Activated CD4-positive, CD25-positive, alpha-beta regulatory T cell (primary cell): ENCODE measurements around the gene ADAMTS13.

ENCODE experiments used
- DNase-seq, 4 experiments: peaks; one replicate each; lab custom pipeline; 2025; lab: John Stamatoyannopoulos, UW

Gene ADAMTS13

DNA sequence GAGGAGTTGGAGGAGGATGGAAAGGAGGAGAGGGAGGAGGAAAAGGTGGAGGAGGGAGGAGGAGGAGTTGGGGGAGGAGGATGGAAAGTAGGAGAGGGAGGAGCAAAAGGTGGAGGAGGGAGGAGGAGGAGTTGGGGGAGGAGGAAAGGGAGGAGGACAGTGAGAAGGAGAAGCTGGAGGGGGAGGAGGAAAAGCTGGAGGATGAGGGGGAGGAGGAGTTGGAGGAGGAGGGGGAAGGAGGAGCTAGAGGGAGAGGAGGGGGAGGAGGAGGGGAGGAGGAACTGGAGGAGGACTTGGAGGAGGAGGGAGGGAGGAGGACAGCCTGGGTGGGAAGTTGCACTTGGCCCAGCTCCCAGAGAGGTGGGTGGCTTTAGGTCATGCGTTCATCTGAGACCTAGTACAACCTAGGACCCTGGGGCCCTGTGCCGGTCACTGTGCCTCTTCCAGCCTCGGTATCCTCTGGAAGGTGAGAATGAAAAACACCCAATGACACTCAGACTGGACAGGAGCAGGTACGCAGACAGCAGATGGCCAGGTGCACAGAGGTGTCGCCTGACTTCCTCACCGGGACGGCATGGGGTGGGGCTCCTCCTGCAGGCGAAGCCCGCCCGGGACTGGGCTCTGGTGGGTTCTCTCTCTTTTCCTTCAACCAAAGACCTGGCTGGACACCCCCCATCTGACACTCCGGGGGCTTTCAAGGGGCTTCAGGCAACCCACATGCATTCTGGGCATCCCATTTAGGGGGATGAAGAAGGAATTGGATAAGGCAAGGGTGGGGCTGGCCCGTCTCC is 68.9 kb downstream of the ADAMTS13 start:
- DNase-seq = no peak

DNA sequence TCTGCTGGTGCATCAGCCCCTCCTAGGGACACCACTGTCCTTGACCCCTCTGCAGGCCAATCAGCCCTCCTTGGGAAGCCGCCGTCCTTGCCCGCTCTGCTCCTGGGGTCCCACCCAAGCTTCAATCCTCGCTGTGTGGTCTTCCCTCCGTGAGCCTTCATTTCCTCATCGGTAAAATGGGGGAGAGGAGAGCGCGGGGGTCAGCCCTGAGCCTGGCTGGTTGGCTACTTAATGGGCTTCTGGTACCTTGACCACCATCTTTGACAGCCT is 69.4 kb downstream of the ADAMTS13 start:
- DNase-seq = no peak

DNA sequence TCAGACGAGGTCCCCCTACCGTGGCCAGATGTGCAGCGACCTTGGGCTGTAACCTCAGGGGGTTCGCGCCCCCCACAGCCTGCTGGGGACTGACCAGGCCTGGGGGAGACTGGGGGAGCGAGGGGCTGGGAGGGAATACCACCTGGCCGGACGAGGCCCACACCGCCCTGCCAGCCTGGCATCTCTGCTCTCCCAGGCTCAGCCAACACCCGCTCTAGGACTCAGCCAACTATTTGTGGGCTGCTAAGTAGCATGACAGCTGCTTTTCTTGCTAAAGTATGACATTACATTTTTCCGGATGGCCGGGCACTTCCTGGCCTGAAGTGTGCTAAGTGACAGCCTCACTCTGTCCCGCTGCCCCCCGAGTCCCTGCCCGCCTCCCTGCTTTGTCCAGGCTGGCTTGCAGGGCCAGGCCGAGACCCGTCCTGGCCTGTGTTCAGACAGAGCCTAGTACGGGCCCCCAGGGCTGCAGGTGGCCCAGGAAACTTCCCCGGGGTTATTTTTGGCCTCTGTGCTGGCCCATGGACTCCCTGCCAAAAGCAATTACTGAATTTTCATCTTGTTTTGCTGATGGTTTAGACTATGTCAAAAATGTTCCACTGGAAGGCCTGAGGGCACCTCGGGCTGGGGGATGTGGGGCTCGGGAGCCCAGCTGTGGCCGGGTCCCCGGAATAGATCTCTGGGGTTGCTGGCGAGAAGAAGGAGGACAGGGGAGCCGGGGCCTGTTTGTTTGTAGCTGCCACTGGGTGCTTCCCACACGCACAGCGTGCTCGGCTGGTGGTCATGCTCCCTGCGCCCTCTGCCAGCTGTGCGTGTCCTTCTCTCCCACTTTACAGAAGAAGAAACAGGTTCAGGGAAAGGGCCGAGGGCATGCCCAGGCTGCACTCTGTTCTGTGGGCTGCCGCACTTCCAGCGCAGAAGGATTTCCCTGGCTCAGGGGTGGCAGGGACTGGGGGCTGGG is 70.2 kb downstream of the ADAMTS13 start:
- DNase-seq = no peak

DNA sequence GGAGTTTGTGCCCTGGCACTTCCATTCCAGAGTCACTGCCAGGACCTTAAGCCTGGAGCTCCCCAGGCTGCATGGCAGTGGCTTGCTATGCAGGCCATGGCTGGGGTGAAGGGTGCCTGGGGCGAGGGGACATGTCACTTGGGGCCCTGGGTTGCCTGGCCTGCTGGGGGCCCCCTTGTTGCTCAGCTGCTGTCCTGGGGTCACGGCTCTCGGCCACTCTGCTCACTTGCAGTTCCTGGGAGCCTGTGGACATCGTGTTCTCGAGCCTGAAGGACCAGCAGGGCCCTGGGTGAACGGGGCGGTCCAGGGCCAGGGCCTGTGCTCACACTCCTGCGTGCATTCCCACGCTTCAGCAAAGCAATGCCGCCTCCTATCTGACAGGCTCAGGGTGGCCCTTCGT is 71.3 kb downstream of the ADAMTS13 start:
- no peak for DNase-seq

DNA sequence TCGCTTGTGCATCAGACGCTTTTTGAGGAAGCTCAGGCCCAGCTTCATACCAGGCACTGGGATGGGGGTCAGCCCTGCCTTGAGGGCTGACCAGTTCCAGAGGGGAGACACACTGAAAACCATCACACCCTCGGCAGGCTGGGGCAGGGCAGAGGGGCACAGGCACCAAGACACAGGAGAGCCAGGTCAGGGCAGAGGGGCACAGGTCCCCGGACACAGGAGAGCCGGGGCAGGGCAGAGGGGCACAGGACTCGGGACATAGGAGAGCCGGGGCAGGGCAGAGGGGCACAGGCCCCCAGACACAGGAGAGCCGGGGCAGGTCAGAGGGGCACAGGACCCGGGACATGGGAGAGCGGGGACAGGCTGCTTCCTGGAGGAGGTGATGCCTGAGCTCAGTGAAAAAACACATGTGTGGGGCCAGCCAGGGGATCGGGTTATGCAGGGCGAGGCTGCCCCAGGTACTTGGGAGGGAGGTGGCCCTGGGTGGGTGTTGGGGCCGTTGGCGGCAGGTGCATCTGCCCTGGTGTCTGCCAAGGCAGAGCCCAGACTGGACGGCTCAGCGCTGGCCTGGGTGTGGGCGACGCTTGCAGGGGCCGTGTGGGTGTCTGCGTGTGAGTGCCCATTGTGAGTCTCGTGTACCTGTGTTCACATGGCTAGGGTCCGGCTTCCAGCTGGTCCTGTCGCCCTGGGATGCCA is 71.8 kb downstream of the ADAMTS13 start:
- DNase-seq = no peak

DNA sequence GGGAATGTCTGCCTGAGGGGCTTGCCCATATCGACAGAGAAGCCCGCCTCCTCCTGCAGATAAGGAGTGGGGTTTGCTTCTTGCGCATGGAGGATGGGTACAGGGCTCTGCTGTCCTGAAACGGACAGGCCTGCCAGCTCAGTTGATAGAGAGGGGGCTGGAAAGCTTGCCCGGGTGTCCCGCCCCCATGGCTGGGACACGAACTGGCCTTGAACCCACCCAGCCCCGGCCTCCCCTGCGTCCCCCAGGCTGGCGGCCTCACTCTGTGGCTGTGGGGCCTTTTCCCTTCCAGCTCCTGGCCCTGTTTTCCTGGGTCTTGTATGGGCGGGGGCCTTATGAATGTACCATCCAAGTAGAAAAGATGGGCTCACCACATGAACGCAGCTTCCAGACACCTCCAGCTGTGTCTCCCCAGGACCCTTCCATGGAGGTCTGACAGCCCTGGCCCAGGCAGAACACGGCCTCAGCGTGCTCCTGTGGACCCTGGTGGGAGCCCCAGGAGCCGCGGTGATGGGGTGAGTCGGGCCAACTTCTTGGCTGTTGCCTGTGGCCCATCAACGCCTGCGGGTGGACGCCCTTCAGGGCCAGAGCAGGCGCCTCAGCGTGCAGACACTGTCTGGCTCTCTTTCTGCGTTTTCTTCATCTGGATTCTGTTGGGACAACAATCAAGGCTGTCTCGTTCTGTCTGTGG is 72.6 kb downstream of the ADAMTS13 start:
- no peak for DNase-seq

DNA sequence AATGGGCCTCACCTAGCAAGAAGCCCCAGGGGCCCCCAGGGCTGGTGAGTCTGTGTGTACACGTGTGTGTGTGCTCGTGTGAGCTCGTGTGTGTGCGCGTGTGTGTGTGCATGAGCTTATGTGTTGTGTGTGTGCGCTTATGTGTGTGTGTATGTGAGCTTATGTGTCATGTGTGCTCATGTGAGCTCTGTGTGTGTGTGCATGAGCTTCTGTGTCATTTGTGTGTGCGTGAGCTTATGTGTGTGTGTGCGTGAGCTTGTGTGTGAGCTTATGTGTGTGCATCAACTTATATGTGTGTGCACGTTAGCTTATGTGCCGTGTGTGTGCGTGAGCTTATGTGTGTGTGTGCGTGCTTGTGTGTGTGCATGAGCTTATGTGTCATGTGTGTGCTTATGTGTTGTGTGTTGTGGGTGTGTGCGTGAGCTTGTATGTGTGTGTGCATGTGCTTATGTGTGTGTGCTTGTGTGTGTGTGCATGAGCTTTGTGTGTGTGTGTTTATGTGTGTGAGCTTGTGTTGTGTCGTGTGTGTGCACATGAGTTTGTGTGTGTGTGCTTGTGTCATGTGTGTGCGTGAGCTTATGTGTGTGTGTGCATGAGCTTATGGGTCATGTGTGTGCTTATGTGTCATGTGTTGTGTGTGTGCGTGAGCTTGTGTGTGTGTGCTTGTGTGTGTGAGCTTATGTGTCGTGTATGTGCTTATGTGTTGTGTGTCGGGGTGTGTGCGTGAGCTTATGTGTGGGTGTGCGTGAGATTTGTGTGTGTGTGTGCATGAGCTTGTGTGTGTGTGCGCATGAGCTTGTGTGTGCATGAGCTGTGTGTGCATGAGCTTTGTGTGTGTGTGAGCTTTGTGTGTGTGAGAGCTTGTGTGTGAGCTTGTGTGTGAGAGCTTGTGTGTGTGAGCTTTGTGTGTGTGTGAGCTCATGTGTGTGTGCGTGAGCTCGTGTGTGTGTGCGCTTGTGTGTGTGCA is 73.4 kb downstream of the ADAMTS13 start:
- DNase-seq = no peak

DNA sequence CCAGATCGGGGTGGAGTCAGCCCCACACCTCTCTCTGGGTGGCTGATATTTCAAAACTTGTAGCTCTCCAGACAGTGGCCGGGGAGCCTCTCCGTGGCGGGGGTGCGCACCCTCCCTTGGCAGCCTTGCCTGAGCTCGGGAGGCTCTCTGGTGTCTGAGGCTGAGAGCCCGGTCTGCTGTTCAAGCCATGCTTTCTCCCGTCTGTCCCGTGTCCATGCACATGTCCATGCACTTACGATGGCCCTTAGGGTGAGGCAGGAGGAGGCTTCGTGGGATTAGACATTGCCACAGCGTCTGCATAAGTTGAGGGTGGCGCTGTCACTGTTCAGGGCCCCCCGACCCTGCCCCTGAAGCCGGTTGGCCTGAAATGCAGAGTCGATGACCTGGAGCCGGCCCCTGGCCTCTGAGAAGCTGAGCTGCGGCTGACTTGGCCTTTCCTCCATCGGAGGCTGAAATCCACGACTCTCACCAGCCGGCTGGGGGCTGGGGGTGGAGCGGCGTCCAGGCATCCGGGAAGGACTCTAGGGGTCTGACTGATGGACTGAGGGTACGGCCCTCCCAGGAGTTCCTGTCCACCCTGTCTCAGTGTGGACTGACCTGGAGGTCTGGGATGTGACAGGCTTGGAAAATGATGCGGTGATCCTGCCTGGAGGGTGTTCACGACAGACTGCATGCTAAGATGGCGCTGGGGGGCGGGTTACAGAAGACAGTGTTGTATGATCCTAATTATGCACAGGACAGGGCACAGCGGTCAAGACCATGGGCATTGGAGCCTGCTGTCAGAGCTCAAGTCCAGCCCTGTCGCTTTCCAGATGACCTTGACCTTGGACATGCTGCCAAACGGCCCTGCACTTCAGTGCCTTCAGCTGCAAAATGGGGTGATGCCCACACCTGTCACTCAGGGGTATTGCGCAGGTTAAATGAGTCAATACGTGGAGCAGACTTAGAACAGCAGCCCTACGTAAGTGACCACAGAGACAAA is 75.0 kb downstream of the ADAMTS13 start:
- no peak for DNase-seq

DNA sequence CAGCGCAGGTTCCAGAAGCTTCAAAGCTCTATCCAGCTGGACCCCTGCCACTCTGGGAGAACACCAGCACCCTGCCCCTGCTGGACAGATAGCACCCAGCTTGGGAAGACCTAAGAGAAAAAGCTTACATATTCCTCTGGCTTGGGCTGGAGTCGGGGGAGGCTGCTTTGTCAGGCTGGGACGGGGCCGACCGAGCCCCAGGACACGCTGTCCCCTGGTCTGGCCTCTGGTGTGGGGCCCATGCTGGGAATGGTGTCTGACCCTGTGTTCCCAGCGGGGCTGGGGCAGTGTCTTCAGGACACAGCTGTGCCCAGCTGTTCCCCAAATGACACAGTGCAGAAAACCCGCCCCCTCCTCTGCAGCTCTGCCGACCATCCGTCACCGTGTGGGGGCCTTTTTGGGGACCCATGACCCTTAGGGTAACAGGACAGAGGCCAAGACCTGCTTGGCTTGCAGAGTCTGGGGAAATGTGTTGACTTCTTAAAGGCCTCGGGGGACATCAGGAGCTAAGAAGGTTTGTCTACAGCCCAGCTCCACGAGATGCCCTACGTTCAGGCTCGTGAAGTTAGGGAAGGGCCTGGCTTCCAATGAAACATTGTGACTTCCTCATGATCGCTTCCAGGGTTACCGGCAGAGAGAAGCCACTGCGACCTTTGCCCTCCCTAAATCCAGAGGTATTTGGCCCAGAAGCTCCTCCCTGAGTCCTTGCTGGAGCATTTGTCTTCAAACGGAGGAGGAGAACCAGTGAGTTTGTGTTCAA is 77.1 kb downstream of the ADAMTS13 start:
- no peak for DNase-seq

DNA sequence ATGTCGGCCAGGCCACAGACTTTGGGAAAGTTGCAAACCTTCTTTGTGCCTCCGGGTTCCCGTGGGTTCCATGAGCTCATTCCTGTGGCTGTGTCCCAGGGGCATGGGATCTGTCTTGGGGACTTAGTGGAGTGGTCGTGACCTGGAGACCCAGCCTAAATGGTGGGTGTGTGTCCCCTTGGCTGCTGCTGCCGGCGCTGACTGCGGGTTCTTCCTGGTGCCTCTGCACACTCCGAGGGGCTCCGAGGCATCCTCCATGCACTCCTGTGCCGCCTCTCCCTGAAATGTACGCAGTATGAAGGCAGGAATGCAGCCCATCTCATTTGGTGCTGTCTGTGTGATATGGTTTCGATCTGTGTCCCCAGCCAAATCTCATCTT is 77.7 kb downstream of the ADAMTS13 start:
- DNase-seq = no peak

DNA sequence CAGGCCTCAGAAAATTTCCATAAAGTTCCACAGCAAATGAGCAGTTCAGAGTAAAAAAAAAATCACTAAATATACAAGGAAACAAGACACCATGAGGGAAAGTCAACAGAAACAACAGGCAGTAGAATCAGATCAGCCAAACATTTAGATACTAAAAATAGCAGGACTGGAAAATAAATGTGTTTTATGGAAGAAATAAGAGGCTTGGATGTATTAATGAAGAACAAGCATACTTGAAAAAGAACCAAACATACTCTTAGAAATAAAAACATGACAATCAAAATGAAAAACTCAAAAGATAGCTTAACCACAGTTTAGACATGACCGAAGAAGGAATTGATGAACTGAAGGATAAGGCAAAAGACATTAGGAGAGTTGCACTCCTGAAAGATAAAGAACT is 79.9 kb downstream of the ADAMTS13 start:
- no peak for DNase-seq

DNA sequence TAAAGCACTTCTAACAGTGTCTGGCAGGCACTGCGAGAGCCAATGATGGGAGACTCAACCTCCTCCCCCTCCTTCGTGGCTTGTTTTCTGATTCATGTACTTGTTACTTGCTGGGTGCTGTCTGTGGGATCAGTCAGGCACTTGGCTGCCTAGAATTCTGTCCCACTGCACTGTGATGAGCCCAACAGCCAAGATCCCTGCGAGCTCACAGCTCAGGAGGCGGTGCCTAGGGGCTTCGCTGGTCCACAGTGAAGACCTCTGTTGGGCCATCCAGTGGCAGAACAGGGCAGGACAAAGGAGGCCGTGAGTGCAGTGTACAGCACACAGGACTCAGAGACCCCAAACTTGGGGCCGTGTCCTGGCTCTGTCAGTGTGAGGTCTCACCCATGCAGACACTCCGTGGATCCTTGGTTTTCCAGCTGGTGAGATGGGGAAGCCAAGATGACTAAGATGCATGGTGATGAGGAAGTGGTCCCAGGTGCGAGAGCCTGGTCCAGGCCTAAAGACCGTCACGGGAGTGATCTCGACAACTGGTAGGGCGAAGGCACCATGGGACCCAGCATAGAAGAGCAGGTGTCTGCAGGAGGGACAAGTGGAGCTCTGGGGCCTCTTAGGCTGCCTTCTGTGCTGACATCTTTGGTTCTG is 83.1 kb downstream of the ADAMTS13 start:
- DNase-seq = no peak

DNA sequence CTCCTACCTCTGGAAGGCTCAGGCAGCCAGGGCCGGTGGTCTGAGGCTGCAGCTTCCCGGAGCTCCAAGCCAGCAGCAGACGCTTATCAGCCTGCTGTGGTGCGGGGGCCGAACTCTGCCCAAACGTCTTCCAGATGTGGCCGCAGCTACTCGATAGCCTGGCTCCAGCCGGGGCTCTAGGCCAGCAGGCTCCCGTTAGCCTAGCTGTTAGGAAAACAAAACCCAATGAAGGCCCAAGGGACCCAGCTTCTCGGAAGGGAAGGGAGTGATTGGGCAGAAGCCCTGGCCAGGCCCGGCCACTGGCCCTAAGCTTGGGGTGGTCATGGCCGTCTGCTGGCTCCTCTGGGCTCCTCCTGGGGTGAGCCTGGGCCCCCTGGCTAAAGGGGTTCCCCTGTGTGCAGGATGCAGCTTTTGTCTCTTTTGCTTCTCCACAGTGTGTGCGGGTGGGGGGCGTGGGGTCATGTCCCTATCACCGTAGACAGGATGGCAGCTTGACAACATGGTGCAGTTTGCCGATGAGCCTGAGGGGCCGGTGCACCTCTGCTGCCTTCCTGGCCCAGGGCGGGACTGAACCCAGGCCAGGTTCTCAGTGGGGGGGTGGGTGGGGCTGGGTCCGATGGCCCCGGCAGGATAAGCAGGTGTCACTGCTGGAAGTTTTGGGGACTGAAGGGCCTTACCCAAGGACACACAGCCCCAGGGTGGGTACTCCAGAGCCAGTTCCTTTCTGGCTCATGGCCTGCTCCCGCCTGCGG is 83.9 kb downstream of the ADAMTS13 start:
- no peak for DNase-seq

DNA sequence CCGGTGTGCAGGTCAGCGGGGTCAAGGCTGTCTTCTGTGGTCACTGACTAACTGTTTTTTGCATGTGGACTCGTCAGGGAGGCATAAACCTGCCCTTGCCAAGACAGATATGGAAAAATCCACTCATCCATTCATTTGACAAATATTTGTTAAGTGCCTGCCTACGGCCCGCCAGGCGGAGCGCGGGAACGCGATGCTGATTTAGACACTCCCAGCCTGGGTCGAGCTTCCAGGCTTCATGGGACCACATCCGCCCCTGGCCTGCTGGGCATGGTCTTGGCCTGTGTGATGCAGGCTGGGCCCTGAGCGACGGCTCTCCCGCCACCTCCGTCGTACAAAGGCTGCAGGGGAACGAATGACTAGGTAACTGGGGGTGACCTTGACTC is 84.5 kb downstream of the ADAMTS13 start:
- no peak for DNase-seq

DNA sequence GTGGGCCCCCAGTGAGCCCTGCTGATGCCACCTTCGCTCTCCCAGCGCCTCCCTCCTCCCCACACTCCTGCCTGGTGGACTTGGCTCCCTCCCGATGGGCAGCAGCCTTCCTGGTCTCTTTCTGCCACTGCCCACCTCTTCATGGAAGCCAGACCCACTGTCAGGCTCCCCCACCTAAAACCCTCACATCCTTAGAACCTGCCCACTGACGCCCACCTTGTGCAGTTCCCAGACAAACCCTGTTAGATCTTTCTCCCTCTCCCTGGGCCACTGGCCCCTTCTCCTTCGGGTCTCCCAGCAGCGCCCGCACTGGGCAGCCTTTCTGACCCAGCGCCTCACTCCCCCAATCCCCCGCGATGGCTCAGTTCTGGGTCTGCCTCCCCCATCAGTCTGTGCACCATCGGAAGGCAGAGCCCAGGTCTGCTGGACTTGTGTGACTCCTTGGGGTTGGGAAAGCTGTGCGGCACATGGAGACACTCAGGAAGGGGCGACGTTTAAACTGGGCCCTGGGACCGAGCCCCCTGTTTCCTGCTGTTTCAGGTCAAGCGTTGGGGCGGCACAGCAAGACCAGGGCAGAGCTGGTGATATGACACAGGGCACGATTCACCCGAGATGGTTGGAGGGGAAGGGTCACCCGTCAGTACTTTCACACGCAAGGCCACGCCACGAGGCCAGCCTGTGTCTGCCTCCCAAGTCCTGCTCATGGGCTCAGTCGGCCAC is 85.2 kb downstream of the ADAMTS13 start:
- no peak for DNase-seq

DNA sequence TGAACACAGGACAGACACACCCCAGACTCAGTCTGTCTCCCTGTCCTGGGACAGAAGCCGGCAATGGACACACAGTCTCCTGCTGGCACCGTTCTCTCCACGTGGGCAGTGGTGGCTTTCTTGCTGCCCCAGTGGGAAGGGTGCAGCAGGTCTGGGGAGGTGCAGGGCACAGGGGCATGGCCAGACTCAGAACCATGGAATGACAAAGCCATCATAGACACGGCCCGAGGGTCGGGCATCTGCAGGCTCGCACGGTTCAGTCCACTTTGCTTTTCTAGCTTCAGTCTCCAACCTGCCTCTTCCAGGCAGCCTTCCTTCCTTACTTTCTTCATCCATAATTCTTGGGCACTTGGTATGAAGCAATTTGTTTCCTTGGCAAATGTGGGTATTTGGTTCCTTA is 85.9 kb downstream of the ADAMTS13 start:
- DNase-seq = no peak
